Measurements from ENCODE around the gene TUBB6. TPM values are rescaled to one million over a fixed set of nuclear protein-coding genes. Genes with fewer than 3 reads are reported as not detected.

TUBB6 gene
- total and polyA plus RNA-seq, 2 of the 8 experiments (the other 6 are each of a cell fraction or from before 2014, with no cell fraction given): 126 to 223 TPM

DNA sequence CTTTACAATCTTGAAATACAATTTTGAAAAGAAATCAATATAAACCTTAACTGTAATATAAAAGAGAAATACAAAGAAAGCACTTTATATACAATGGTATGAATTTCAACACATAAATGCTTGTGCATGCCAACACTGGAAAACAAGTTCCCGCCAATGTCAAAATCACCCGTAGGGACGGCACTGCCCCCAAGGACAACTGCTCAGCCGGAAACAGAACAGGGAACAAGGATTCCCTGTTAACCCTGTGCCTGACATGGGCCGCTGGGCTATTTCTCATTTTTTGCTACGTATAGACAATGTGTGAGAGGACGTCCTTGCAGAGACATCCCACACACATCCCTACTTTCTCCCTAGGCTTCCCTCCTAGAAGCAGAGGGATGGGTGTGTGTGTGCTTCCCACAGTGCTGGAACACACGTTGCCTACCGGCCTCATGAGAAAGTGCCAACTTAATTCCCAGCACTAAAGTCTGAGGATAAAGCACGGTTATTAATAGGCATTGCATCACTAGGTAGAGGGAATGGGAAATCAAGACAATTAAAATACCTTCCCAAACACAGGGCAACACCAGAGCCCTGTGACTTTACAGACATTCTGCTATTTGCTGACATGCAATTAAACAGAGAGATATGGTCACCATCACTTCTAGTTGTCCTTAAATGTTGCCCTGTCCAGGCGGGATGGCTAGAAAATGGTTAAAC, 54.6 kb downstream of the TUBB6 start:
- DNase-seq (ENCODE audit: low read depth in 1 of 2, low spot score in 2 of 2) (no peak), FAIRE-seq (no peak)
- Histone ChIP-seq H3K79me2 (ENCODE audit: control insufficient read depth in 1 of 2, insufficient read depth in 2 of 2, low read length in 2 of 2) (peaks cover 0 to 24% of the 10 kb centered on the region in 2 experiments; a peak in 2 of 4 replicates), H3K27me3 (replicated peaks in 1 of 4; ENCODE audit: control insufficient read depth in 3 of 4, extremely low read depth in 1 of 4, insufficient read depth in 3 of 4, low read length in 3 of 4) (no peaks in the 10 kb centered on the region), H4K8ac (ENCODE audit: extremely low read depth, insufficient read depth, low read length) (no peak overlapping the region), H3K4me1 (replicated peaks in 1 of 4; ENCODE audit: control insufficient read depth in 3 of 4, insufficient read depth in 4 of 4, low read length in 3 of 4) (no peaks in the 10 kb centered on the region), H2BK20ac (ENCODE audit: low read length) (no peak overlapping the region), H3K27ac (ENCODE audit: low read depth, low read length) (no peak overlapping the region), H3K79me1 (ENCODE audit: low read depth, low read length) (peaks cover 5% of the 10 kb centered on the region), H3K56ac (replicated peaks; ENCODE audit: insufficient read length, low read depth, low read length) (no peak overlapping the region), H3K9ac (replicated peaks in 1 of 4; ENCODE audit: extremely low read depth in 1 of 4, low read depth in 3 of 4, low read length in 3 of 4) (no peak overlapping the region), H2BK120ac (replicated peaks; ENCODE audit: low read depth, low read length) (no peak overlapping the region), H2AK5ac (ENCODE audit: low read depth, low read length) (no peak overlapping the region), H3K14ac (ENCODE audit: insufficient read length) (no peak overlapping the region), H4K91ac (replicated peaks; ENCODE audit: insufficient read length, low read length) (no peak overlapping the region), H3K4ac (replicated peaks; ENCODE audit: insufficient read length, low read depth, low read length) (no peak overlapping the region), H3K36me3 (ENCODE audit: control insufficient read depth in 2 of 4, insufficient read depth in 4 of 4, low read length in 3 of 4) (peaks cover 15 to 74% (median 34%) of the 10 kb centered on the region in 4 experiments), H2AFZ (ENCODE audit: low read length) (no peak overlapping the region), H4K5ac (ENCODE audit: insufficient read length, low read depth, low read length) (no peak overlapping the region), H2BK5ac (ENCODE audit: low read depth, low read length) (no peak overlapping the region), H3K18ac (ENCODE audit: extremely low read depth, low read length) (no peak overlapping the region), H3K4me2 (ENCODE audit: insufficient read depth in 1 of 2, low read depth in 2 of 2, low read length in 2 of 2) (no peak overlapping the region), H3K4me3 (ENCODE audit: extremely low read depth in 1 of 4, insufficient read depth in 2 of 4, low read depth in 3 of 4, low read length in 4 of 4) (no peak overlapping the region), H3K9me3 (ENCODE audit: insufficient read depth in 2 of 2, low read depth in 1 of 2, low read length in 1 of 2) (no peaks in the 10 kb centered on the region), H3K23ac (ENCODE audit: insufficient read length) (no peak overlapping the region), H3K23me2 (ENCODE audit: low read depth, low read length) (no peaks in the 10 kb centered on the region), H2BK12ac (ENCODE audit: low read depth, low read length) (no peak overlapping the region), H2BK15ac (ENCODE audit: low read length) (no peak overlapping the region), H4K20me1 (replicated peaks in 1 of 2; ENCODE audit: control insufficient read depth in 1 of 2, insufficient read depth in 2 of 2, low read length in 2 of 2) (peaks cover 2 to 10% of the 10 kb centered on the region in 2 experiments)
- ChIA-PET CTCF (ENCODE audit: partially characterized antibody) (interaction anchor here (0.6 to 1.8 kb wide), 2 partner anchors 32 to 612 kb away, joined by 3 to 4 read pairs; no protein-coding TSS in a partner anchor), POLR2A (ENCODE audit: partially characterized antibody) (interaction anchor here (1.3 kb wide), 2 partner anchors 14 to 35 kb away, joined by 3 read pairs; partner anchors contain the start of gene AFG3L2)
- 90% methylated on average over 11 of the region's 11 CpGs; no CpG with 5 or more reads in 1 of the 2 experiments for WGBS, 2 experiments (ENCODE audit: extremely low coverage in 1 of 2, insufficient coverage in 1 of 2, insufficient read length in 1 of 2, insufficient replicate concordance in 2 of 2, low coverage in 1 of 2, low lambda C conversion rate in 2 of 2, missing lambda C conversion rate in 1 of 2)
- TF ChIP-seq BACH1 (IDR thresholded peaks at IDR 0.05; ENCODE audit: low read length): no peak
- no peak for TF ChIP-seq KDM1A (IDR thresholded peaks at IDR 0.05; ENCODE audit: borderline replicate concordance, low read length)
- TF ChIP-seq FOSL1 (IDR thresholded peaks at IDR 0.05; ENCODE audit: insufficient read depth, low read depth, low read length): no peak
- TF ChIP-seq CHD1 (IDR thresholded peaks at IDR 0.05; ENCODE audit: low read depth, low read length): no peak
- TF ChIP-seq POU5F1 (IDR thresholded peaks at IDR 0.05; ENCODE audit: low read depth, low read length): no peak
- no peak for TF ChIP-seq SIN3A (conservative IDR thresholded peaks at IDR 0.05 in 1 of 2, IDR thresholded peaks at IDR 0.05 in 1 of 2; ENCODE audit: low read depth in 1 of 2, low read length in 2 of 2)
- no peak for TF ChIP-seq SIX5 (IDR thresholded peaks at IDR 0.05; ENCODE audit: low read depth, low read length)
- no peak for TF ChIP-seq JUND (IDR thresholded peaks at IDR 0.05; ENCODE audit: low read length)
- no peak for TF ChIP-seq EGR1 (IDR thresholded peaks at IDR 0.05; ENCODE audit: borderline replicate concordance, low read depth, low read length)
- no peak for TF ChIP-seq RNF2 (IDR thresholded peaks at IDR 0.05; ENCODE audit: borderline replicate concordance, low read depth, low read length, missing control alignments, poor library complexity, severe bottlenecking)
- TF ChIP-seq TAF7 (optimal IDR thresholded peaks at IDR 0.05; ENCODE audit: borderline replicate concordance, low read depth, low read length): no peak
- TF ChIP-seq CBX8 (IDR thresholded peaks at IDR 0.05; ENCODE audit: borderline replicate concordance, low read depth, low read length): no peak
- no peak for TF ChIP-seq JUN (IDR thresholded peaks at IDR 0.05; ENCODE audit: low read depth, low read length)

Measured in H1 (cell line).